Measurements from ENCODE around the gene ACTRT2.
A peak's percentile ranks its signal among the peaks of the same experiment; 100 is the strongest.

The ACTRT2 gene

GRCh38 chr1:3011127-3011526 lies 10.1 kb upstream of the ACTRT2 start:
- H3K4me3 ChIP-seq (ENCODE audit: low read depth, low read length) = no peak overlapping the region
- no peak for TF ChIP-seq CTCF (conservative IDR thresholded peaks at IDR 0.05; ENCODE audit: low read depth, low read length)
- no peak for DNase-seq (ENCODE audit: low read depth)

GRCh38 chr1:3011631-3012455 lies 9.4 kb upstream of the ACTRT2 start:
- no peak overlapping the region for H3K4me3 ChIP-seq (ENCODE audit: low read depth, low read length)
- DNase-seq (ENCODE audit: low read depth) = no peak
- no peak for TF ChIP-seq CTCF (conservative IDR thresholded peaks at IDR 0.05; ENCODE audit: low read depth, low read length)

GRCh38 chr1:3012456-3013291 lies 8.6 kb upstream of the ACTRT2 start:
- peak; percentile 33 for TF ChIP-seq CTCF (conservative IDR thresholded peaks at IDR 0.05; ENCODE audit: low read depth, low read length)
- no peak overlapping the region for H3K4me3 ChIP-seq (ENCODE audit: low read depth, low read length)
- no peak for DNase-seq (ENCODE audit: low read depth)

- no peak for TF ChIP-seq CTCF (conservative IDR thresholded peaks at IDR 0.05; ENCODE audit: low read depth, low read length)
- no peak overlapping the region for H3K4me3 ChIP-seq (ENCODE audit: low read depth, low read length)
- no peak for DNase-seq (ENCODE audit: low read depth)
Measured at GRCh38 chr1:3013371-3014049, 7.8 kb upstream of the ACTRT2 start.

- DNase-seq (ENCODE audit: low read depth) = no peak
- TF ChIP-seq CTCF (conservative IDR thresholded peaks at IDR 0.05; ENCODE audit: low read depth, low read length) = no peak
- H3K4me3 ChIP-seq (ENCODE audit: low read depth, low read length) = no peak overlapping the region
Measured at GRCh38 chr1:3014050-3014440, 7.2 kb upstream of the ACTRT2 start.

GRCh38 chr1:3014443-3015268 lies 6.6 kb upstream of the ACTRT2 start:
- no peak for TF ChIP-seq CTCF (conservative IDR thresholded peaks at IDR 0.05; ENCODE audit: low read depth, low read length)
- no peak for DNase-seq (ENCODE audit: low read depth)
- no peak overlapping the region for H3K4me3 ChIP-seq (ENCODE audit: low read depth, low read length)
